ENCODE results near the gene CD81.

Gene CD81

GRCh38 chr11:2406878-2407410 is 29.8 kb downstream of the CD81 start:
- DNase-seq (ENCODE audit: low spot score): no peak

- DNase-seq (ENCODE audit: low spot score): no peak
These were observed 31.6 kb downstream of the CD81 start for GRCh38 chr11:2408671-2409070.

- DNase-seq (ENCODE audit: low spot score): no peak
These were observed 32.0 kb downstream of the CD81 start for GRCh38 chr11:2409126-2409525.

GRCh38 chr11:2409611-2410468 is 32.7 kb downstream of the CD81 start:
- no peak for DNase-seq (ENCODE audit: low spot score)

GRCh38 chr11:2410616-2411015 is 33.5 kb downstream of the CD81 start:
- no peak for DNase-seq (ENCODE audit: low spot score)

- no peak for DNase-seq (ENCODE audit: low spot score)
These were observed 34.6 kb downstream of the CD81 start for GRCh38 chr11:2411446-2412305.

- DNase-seq (ENCODE audit: low spot score): no peak
These were observed 35.2 kb downstream of the CD81 start for GRCh38 chr11:2412323-2412722.

- no peak for DNase-seq (ENCODE audit: low spot score)
These were observed 36.9 kb downstream of the CD81 start for GRCh38 chr11:2413742-2414579.

GRCh38 chr11:2414616-2415015 is 37.5 kb downstream of the CD81 start:
- no peak for DNase-seq (ENCODE audit: low spot score)

- DNase-seq (ENCODE audit: low spot score): no peak
These were observed 38.1 kb downstream of the CD81 start for GRCh38 chr11:2415171-2415570.

GRCh38 chr11:2415601-2416380 is 38.7 kb downstream of the CD81 start:
- no peak for DNase-seq (ENCODE audit: low spot score)

- no peak for DNase-seq (ENCODE audit: low spot score)
These were observed 39.7 kb downstream of the CD81 start for GRCh38 chr11:2416765-2417164.

- no peak for DNase-seq (ENCODE audit: low spot score)
These were observed 41.0 kb downstream of the CD81 start for GRCh38 chr11:2417856-2418692.

GRCh38 chr11:2418693-2419360 is 41.7 kb downstream of the CD81 start:
- DNase-seq (ENCODE audit: low spot score): no peak

GRCh38 chr11:2419638-2420501 is 42.8 kb downstream of the CD81 start:
- peak; percentile 73 for DNase-seq (ENCODE audit: low spot score)

- DNase-seq (ENCODE audit: low spot score): peak; percentile 78
These were observed 43.6 kb downstream of the CD81 start for GRCh38 chr11:2420502-2421225.

- DNase-seq (ENCODE audit: low spot score): no peak
These were observed 44.3 kb downstream of the CD81 start for GRCh38 chr11:2421226-2421994.

All from cerebellar cortex (tissue), 1 donor.